GM12891 (cell line): ENCODE results near the gene SPSB3.

Experiments
- POLR2A ChIP-seq: IDR thresholded peaks from 2 replicates; pipeline ENCODE4 v1.6.1; 2011; ENCODE audit warnings: low read depth, low read length, control low read depth
- POLR2AphosphoS5 ChIP-seq: IDR thresholded peaks from 2 replicates; pipeline ENCODE4 v1.6.1; 2011; ENCODE audit warnings: low read depth, low read length, control low read depth

GRCh38 chr16:1740234-1740633 is 42.1 kb downstream of the SPSB3 start:
- TF ChIP-seq POLR2A (no peak), POLR2AphosphoS5 (no peak; the same call in 1 of the 2 replicates)
